ENCODE results near the gene TGM3.

DNA sequence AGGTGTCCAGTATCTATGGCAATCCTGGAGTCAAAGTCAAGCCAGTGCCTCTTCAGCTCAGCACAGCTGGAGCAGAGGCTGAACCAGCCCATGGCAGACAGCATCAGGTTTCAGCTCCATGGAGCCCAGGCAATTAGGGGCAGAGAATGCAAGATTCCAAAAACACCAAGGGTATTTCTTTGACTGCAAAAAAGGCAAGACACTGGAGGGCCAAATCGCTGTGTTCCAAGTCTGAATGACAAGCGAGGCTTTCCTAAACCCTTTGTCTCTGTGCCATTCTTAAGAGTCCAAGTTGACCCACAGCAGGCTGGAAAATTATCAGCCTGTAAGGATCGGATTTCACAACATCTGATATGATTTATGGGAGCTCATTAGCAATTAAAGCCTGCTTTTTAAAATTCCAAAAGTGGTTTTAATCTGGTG, 49.7 kb upstream of the TGM3 start:
- TF ChIP-seq CTCF (IDR thresholded peaks at IDR 0.05) = no peak
- no peak for TF ChIP-seq POLR2A (IDR thresholded peaks at IDR 0.05)
